Activated CD8-positive, alpha-beta memory T cell treated with anti-CD3 and anti-CD28 coated beads for 1 hour (primary cell): Measurements from ENCODE around the gene BHLHA9.
"Not testable (repeated sequence)": the region's sequence is repeated elsewhere in the genome, so short reads cannot be mapped to it uniquely, and the experiment has no call there.

ENCODE experiments used
- DNase-seq, 2 donors: peaks; one replicate each; pipeline ENCODE4 v3.0.0-alpha.2; 2020; ENCODE audit warnings: low read depth in 1 of 2; ENCODE audit errors: extremely low read depth in 1 of 2

The BHLHA9 gene

DNA sequence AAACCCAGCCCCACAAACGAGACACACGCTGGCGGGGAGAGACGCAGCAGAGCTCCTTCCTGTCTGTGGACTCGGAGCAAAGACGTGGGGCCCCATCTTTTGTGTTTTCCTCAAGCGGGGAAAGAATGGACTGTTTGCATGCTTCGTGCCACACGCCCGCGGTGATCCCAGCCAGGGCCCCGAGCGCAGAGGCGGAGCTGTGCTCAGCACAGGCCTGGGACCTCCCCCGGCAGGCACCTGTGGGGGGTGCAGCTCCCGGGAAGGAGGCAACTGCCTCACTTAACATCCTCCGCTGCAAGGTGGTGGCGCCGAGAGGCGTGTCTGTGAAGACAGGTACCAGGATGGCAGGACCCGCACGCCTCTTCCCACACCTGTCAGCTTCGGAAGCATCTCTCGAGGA, 28.4 kb downstream of the BHLHA9 start:
- DNase-seq = peak in 1 of 2 donors; percentile 28

DNA sequence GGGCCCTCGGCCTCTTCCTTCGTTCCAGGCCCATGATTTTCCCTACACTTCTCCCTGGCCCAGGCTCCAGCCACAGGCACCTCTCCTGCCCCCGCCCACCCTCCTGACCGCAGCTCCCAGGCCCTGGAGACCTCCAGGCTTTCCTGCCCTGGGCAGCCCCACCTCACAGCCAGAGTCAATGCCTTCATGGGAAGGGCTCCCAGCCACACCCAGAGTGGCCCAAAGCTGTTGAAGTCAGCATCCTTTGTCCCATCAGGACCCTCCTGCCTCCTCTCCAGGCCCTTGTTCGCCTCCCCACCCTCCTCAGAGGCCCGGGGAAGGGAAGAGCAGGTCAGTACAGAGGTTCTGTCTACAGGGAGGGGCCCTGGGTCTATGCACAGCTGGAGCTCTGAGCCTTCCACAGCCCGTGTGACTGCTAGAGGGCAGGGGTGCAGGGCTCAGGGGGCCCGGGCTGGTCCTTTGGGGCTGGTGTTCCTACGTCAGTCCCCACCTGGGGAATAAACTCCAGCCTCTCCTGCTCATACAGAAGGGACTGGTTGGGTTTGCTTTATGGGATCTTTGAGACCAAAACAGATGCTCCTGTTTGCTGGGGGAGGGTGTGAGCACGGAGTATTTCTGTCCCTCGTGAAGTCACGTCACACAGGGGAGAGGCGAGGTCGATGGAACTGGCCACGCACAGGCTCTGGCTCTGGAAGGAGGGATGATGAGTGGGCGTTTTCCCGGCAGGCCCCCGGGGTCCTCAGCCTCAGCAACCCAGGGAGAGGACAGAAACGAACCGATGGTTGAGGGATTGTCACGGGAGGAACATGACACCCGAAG, 29.5 kb downstream of the BHLHA9 start:
- no peak for DNase-seq

DNA sequence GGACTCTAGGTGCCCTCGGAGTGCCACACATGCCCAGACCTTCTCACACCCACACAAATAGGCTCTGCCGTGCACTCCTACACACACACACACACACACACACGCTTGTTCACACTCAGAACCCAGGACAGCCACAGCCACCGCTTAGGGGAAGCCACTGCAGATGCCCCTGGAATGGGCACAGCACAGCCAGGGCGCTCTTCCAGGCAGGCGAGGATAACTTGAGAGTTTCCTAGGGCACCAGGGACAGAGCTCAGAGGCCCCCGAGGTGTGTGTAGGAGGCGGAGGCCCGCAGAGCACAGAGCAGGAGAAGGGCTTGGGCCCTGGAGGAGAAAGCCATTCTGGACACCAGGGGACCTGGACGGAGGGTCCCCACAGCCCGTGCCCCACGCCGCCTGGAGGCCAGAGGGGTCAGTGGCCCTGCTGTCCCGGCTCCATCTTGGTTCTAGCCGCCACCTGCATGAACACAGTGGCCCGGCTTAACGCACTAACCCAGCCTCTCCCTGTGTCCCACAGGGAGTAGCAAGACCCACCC, 30.2 kb downstream of the BHLHA9 start:
- DNase-seq = no peak

DNA sequence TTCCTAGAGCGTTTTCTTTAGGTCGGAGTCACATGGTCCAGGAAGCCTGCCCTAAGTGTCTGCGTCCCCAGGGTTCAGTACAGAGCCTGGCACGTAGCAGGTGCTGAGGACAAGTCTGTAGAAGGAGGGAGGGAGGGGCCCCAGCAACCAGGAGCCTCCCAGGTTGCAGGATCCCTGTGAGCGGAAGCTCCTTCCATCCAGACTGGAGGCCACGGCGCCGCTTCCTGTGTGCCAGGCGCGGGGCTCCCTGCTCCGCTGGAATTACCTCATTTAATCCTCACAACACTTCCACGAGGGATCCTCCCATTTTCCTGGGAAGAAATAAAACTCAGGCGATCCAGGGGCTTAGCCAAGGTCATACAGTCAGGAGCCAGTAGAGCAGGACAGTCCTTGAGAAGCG, 31.3 kb downstream of the BHLHA9 start:
- DNase-seq = no peak

DNA sequence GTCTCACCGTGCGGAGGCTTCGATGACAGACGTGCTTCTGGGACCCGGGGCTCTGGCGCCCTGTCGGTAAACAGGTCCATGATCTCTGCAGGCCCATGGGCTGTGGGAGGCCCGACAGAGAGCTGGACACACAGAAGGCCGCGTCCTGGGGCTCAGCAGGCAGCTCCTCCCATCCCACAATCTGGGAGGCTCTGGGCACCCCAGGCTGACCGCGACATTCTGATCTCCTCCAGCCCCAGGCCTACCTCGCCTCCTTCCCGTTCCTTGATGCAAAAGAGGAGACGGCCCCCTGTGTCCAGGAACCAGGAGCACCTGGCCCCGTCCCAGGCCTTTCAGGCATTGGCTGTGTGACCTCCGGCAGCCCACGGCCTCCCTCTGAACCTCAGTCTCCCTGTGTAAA, 32.5 kb downstream of the BHLHA9 start:
- no peak for DNase-seq

DNA sequence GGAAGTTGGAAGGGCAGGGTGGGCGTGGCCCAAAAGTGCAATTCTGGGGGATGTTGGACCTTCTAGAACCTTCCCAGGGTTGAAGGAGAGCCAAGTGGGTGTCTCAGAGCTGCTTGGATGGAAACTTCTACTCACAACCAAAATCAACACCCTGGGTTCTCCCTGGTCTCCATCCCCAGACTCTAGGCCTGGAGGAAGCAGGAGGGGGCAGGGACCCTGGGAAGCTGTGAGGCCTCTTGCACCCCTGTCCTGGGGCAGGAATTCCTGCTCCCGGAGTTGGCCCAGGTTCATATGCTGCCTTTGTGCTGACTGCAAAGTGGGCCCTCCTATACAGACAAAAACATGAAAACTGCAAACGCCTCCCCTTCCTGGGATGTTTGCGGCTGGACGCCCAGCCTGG, 34.3 kb downstream of the BHLHA9 start:
- DNase-seq = no peak

DNA sequence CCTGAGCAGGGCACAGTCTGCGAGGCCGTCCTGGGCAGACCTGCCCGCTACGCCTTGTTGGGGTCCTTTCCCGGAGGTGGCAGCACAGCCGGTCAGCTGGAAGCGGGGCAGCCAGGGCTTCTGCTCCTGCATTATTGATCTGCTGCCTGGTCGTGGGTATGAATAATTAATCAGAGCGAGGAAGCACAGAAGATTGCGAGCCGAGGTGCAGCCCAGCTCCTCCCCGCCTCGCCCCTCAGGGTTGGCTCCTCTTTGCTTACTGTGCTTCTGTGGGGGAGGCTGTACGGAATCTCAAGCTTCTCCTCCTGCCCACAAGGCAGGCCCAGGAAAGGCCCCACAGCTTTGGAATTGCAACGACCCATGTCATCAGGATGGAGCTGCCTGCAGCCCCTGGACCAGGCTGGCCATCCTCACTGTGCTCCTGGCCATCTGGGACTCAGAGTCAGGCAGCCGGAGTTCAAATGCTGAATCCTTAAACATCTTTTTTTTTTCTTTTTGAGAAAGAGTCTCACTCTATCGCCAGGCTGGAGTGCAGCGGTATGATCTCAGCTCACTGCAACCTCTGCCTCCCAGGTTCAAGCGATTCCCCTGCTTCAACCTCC, 34.8 kb downstream of the BHLHA9 start:
- no peak for DNase-seq

DNA sequence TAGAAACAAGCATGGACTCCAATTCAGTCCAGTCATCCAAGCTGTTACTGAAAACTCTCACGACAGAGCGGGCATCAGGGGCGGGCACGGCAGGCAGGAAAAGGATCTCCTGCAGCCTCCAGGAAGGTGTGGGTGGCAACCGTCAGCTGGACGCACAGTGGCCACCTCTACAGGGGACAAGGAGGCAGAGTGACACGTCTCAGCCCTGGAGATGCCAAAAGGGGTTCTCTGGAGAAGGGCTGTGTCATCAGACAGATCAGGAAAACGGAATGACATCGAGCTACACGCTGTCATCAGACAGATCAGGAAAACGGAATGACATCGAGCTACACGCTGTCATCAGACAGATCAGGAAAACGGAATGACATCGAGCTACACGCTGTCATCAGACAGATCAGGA, 37.6 kb downstream of the BHLHA9 start:
- not testable (repeated sequence) for DNase-seq

DNA sequence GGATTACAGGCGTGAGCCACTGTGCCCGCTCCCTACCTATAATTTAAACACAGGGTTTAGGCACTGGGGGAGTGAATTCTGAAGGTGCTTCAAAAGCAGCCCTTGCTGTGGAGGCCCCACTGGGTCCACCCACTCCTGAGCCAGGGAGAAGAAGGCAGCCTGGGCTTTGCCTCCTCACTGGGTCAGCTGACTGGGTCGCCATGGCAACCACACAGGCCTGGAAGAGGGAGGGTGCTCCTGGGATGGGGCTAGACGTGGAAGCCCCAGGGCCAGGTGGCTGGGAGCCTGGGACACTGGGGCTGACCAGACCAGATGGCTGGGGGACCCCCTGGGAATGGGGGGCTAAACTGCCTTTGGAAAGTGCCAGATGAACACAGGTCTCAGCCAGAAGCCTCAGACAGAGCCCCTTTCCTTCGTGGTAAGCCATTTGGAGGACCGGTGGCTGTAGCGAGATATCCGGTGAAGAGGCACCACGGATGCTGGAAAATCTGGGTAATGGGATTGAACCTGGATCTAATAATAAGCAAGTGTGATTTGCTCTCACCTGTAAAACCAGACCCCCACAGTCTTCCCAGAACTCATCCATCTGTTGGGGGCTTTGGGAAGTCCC, 42.1 kb downstream of the BHLHA9 start:
- no peak for DNase-seq

DNA sequence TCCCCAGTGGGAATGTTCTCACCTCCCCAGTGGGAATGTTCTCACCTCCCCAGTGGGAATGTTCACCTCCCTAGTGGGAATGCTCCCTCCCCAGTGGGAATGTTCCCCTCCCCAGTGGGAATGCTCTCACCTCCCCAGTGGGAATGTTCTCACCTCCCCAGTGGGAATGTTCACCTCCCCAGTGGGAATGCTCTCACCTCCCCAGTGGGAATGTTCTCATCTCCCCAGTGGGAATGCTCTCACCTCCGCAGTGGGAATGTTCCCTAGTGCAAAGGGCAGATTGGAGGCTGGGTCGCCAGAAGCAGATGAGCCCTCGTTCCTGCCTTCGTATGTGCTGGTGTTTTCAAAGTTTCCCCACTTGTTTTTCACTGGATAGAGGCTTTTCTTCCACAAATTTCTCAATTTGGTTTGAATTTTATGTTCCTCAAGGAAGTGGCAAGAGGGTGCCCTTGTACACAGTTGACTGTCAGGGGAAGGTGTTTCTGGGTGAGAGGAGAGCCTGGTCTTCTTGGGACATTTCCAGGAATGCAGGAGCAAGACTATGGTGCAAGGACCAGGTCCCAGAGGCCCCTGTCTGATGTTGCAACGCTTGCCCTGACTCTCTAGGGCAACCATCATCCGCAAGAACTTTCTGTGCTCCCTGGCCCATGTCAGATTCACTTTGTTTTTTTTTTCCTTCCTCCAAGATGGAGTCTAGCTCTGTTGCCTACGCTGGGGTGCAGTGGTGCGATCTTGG, 43.2 kb downstream of the BHLHA9 start:
- no peak for DNase-seq

DNA sequence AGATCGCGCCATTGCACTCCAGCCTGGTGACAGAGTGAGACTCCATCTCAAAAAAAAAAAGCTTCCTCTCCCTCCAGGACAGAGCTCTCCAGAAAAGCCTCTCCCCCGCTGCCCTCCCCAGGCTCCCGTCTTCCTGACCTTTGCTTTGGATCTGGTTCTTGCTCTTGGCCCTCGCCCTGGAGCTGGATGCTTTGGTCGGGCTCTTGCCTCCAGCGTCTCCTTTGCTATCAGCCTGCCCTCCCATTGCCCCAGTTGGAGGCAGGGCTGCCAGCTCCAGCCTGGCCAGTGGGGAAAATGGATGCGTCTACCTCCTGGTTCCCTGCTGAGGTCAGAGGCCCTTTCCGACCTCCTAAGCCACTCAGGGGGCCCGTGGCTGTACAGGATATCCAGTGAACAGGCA, 45.2 kb downstream of the BHLHA9 start:
- DNase-seq = no peak

DNA sequence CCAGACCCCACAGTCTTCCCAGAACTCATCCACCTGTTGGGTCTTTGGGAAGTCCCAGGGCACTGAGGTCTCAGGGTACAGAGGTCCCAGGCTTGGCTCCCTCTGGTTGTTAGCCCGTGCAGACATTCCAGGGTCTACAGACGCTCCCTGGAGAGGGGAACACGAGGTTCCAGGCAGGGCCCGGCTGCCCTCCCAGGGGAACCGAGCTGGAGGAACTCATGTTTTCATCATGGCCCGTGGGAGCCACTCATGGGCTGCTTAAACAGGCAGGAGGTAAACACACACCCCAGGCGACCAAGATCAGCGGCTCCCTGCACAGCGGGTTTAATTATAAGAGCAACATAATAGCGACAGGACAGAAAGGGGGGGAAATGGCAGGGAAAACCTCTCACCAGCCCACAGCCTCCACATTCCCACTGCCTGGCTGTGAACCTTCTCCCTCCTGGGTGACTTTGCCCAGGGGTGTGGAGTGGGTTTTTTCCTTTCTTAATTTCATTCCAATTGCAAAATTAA, 45.7 kb downstream of the BHLHA9 start:
- DNase-seq = no peak
